Hepatocyte (in vitro differentiated cells): Measurements from ENCODE around the gene CPSF6. TPM values are rescaled to one million over a fixed set of nuclear protein-coding genes. Genes with fewer than 3 reads are reported as not detected.

ENCODE experiments used
- DNase-seq: peaks from one replicate; pipeline ENCODE4 v3.0.0-alpha.2; 2016; ENCODE audit warnings: low spot score
- H2AFZ ChIP-seq: fragments of 200-600 bp; sonication (generic); 2 replicates; pipeline ENCODE4 v1.6.0; 2016; ENCODE audit warnings: antibody characterized with exemption, mild to moderate bottlenecking
- H3K27ac ChIP-seq: fragments of 200-600 bp; sonication (generic); 2 replicates; pipeline ENCODE4 v1.5.1; 2016; ENCODE audit warnings: mild to moderate bottlenecking
- H3K27me3 ChIP-seq: fragments of 200-600 bp; sonication (generic); 2 replicates; pipeline ENCODE4 v1.6.1; 2016
- H3K36me3 ChIP-seq: fragments of 200-600 bp; sonication (generic); replicated peaks from 2 replicates; pipeline ENCODE4 v1.5.1; 2016; ENCODE audit warnings: low read depth; ENCODE audit not compliant: insufficient read depth
- H3K4me1 ChIP-seq: fragments of 200-600 bp; sonication (generic); 2 replicates; pipeline ENCODE4 v1.5.1; 2016; ENCODE audit warnings: mild to moderate bottlenecking, moderate library complexity; ENCODE audit not compliant: insufficient read depth
- H3K4me2 ChIP-seq: fragments of 200-600 bp; sonication (generic); 2 replicates; pipeline ENCODE4 v1.6.0; 2016
- H3K4me3 ChIP-seq: fragments of 200-600 bp; sonication (generic); 2 replicates; pipeline ENCODE4 v1.5.1; 2016; ENCODE audit warnings: mild to moderate bottlenecking
- H3K79me2 ChIP-seq: fragments of 200-600 bp; sonication (generic); 2 replicates; pipeline ENCODE4 v1.6.0; 2017; ENCODE audit warnings: mild to moderate bottlenecking
- H3K9me2 ChIP-seq: fragments of 200-600 bp; sonication (generic); replicated peaks from 2 replicates; pipeline ENCODE4 v1.6.0; 2017; ENCODE audit warnings: mild to moderate bottlenecking; ENCODE audit not compliant: insufficient read depth
- H3K9me3 ChIP-seq: fragments of 200-600 bp; sonication (generic); 2 replicates; pipeline ENCODE4 v1.5.1; 2016; ENCODE audit warnings: low read depth, mild to moderate bottlenecking
- H4K20me1 ChIP-seq: fragments of 200-600 bp; sonication (generic); 2 replicates; pipeline ENCODE4 v1.6.0; 2016; ENCODE audit warnings: mild to moderate bottlenecking; ENCODE audit not compliant: insufficient read depth, poor library complexity, severe bottlenecking
- EZH2 ChIP-seq: fragments of 200-600 bp; sonication (generic); IDR thresholded peaks from 2 replicates; pipeline ENCODE4 v1.6.1; 2016; ENCODE audit warnings: antibody characterized with exemption, mild to moderate bottlenecking, borderline replicate concordance
- EZH2phosphoT487 ChIP-seq: fragments of 200-600 bp; sonication (generic); IDR thresholded peaks from one replicate; pipeline ENCODE4 v1.6.1; 2018; ENCODE audit warnings: antibody characterized with exemption, mild to moderate bottlenecking, low read depth, moderate library complexity; ENCODE audit not compliant: unreplicated experiment, severe bottlenecking
- WGBS: methylation state at CpG from one replicate; pipeline ENCODE4 v1.1.6; 2016; ENCODE audit warnings: low lambda C conversion rate; ENCODE audit errors: missing lambda C conversion rate; 5-methylcytosine and 5-hydroxymethylcytosine counted together
- polyA plus RNA-seq: library from polyadenylated mRNA; unstranded; fragments of >200 nt; fragmentation: Nextera tagmentation; extraction: Ambion mirVana; gene quantifications from 2 replicates; pipeline ENCODE4 v1.2.1, GENCODE V29; 2016
- total RNA-seq: library from RNA; depleted of rRNA; stranded (reverse); fragments of >200 nt; gene quantifications from 2 replicates; pipeline ENCODE4 v1.2.3, GENCODE V29; 2014
- TF ChIP-seq, protein P1 (sequence below): fragments of 200-600 bp; sonication (generic); IDR thresholded peaks from 2 replicates; pipeline ENCODE4 v1.5.1; 2016; ENCODE audit warnings: antibody characterized with exemption, mild to moderate bottlenecking; ENCODE audit not compliant: poor library complexity

The CPSF6 gene
- total and polyA plus RNA-seq, 2 experiments from 2014 or later: 40.1 to 44.5 TPM

DNA sequence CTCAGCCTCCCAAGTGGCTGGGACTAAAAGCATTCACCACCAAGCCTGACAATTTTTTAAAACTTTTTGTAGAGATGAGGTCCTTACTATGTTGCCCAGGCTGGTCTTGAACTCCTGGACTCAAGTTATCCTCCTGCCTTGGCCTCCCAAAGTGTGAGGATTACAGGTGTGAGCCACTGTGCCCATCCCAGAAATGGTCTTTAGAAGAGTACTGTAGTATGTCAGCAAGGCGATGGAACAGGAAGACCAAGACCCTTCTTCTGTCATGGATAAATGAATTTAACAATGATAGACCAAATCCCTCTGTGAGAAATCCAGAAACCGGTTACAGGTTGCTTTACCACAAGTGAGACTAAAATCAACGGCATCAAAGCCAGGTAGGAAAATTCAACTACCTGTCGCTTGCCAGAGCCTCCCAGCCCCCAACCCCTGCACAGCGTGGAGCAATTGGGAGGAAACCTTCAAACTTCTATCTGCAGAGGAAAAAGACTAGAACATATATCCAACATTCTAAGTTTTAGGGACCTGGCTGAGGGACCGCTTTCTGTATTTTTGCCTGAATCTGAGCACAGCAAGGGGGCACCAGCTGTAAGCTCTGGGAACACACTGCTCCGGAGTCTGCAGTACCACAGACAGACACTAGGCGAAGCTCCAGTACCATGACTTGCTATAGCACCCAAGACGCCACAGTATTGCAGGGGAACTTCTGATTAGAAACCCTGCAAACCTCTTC lies 51.3 kb downstream of the CPSF6 start:
- WGBS: 33% methylated on average over 9 of the region's 9 CpGs
- H3K79me2 ChIP-seq: no peaks in the 10 kb centered on the region

DNA sequence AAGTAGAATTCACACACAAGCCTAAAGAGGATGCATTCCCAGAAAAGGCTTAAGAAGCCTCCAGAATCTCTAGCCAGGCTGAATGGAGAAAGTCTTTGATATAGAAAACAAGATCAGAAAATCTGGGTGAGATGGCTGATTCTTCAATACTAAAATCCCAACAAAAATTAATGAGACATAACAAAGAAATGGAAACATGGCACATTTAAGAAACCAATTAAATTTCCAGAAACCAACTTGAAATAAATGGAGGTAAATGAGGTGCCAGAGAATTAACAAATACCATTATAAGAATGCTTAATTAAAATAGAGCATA lies 51.9 kb downstream of the CPSF6 start:
- TF ChIP-seq EZH2phosphoT487: no peak
- TF ChIP-seq, protein P1, sequence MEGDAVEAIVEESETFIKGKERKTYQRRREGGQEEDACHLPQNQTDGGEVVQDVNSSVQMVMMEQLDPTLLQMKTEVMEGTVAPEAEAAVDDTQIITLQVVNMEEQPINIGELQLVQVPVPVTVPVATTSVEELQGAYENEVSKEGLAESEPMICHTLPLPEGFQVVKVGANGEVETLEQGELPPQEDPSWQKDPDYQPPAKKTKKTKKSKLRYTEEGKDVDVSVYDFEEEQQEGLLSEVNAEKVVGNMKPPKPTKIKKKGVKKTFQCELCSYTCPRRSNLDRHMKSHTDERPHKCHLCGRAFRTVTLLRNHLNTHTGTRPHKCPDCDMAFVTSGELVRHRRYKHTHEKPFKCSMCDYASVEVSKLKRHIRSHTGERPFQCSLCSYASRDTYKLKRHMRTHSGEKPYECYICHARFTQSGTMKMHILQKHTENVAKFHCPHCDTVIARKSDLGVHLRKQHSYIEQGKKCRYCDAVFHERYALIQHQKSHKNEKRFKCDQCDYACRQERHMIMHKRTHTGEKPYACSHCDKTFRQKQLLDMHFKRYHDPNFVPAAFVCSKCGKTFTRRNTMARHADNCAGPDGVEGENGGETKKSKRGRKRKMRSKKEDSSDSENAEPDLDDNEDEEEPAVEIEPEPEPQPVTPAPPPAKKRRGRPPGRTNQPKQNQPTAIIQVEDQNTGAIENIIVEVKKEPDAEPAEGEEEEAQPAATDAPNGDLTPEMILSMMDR: no peak
- no peak for TF ChIP-seq EZH2
- Histone ChIP-seq H2AFZ (no peak overlapping the region), H3K27me3 (peaks cover 7% of the 10 kb centered on the region), H3K9me3 (no peaks in the 10 kb centered on the region), H3K4me2 (no peak overlapping the region), H4K20me1 (no peaks in the 10 kb centered on the region), H3K27ac (no peak overlapping the region), H3K9me2 (no peaks in the 10 kb centered on the region), H3K79me2 (no peaks in the 10 kb centered on the region), H3K4me1 (no peaks in the 10 kb centered on the region), H3K36me3 (no peaks in the 10 kb centered on the region), H3K4me3 (no peak overlapping the region)
- DNase-seq: no peak

More for the DNA sequence above, 51.3 kb downstream of the CPSF6 start:
- H3K9me3 ChIP-seq: no peaks in the 10 kb centered on the region
- TF ChIP-seq EZH2phosphoT487: no peak
- TF ChIP-seq, protein P1: peak; percentile 83
- H3K27me3 ChIP-seq: peaks cover 7% of the 10 kb centered on the region
- no peaks in the 10 kb centered on the region for H3K4me1 ChIP-seq
- no peaks in the 10 kb centered on the region for H4K20me1 ChIP-seq
- H3K9me2 ChIP-seq: no peaks in the 10 kb centered on the region
- peak; percentile 89 for DNase-seq
- H3K4me3 ChIP-seq: no peak overlapping the region
- H3K36me3 ChIP-seq: no peaks in the 10 kb centered on the region
- no peak overlapping the region for H2AFZ ChIP-seq
- no peak overlapping the region for H3K27ac ChIP-seq
- H3K4me2 ChIP-seq: peak overlapping the region; percentile 44

DNA sequence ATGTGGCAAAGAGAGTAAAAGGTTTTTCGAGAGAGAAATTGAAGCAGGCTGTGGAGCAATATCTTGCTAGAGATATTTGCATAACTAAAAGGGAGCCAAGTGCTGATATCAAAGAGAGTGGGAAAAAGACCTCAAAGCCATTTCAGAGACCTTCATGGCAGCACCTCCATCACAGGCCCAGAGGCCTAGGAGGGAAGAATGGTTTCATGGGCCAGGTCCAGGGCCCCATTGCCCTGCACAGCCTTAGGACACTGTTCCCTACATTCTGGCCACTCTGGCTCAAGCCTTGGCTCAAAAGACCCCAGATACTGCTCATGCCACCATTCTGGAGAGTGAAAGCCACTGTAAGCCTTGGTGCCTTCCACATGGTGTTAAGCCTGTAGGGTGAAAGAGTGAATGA lies 58.8 kb downstream of the CPSF6 start:
- Histone ChIP-seq H4K20me1 (no peaks in the 10 kb centered on the region), H3K9me2 (no peaks in the 10 kb centered on the region), H2AFZ (no peak overlapping the region), H3K9me3 (no peaks in the 10 kb centered on the region), H3K79me2 (no peaks in the 10 kb centered on the region), H3K27ac (no peak overlapping the region), H3K4me2 (no peak overlapping the region), H3K4me1 (no peaks in the 10 kb centered on the region), H3K4me3 (no peak overlapping the region), H3K36me3 (no peaks in the 10 kb centered on the region), H3K27me3 (peaks cover 2% of the 10 kb centered on the region)
- no peak for DNase-seq
- no peak for TF ChIP-seq EZH2
- TF ChIP-seq EZH2phosphoT487: no peak
- TF ChIP-seq, protein P1: no peak
- WGBS: 96% methylated on average over 1 of the region's 1 CpG
